Measurements from ENCODE around the gene SLC6A4.

Gene SLC6A4

GRCh38 chr17:30196504-30196903, 39.0 kb downstream of the SLC6A4 start:
- Histone ChIP-seq H3K9me2 (replicated peaks; ENCODE audit: low read depth, low read length) (no peaks in the 10 kb centered on the region), H3K27me3 (ENCODE audit: insufficient read depth, low read length, poor library complexity, severe bottlenecking) (no peaks in the 10 kb centered on the region), H4K20me1 (ENCODE audit: insufficient read depth, low read length, poor library complexity, severe bottlenecking) (no peaks in the 10 kb centered on the region), H3K9me3 (ENCODE audit: insufficient read depth, low read depth, low read length) (no peaks in the 10 kb centered on the region), H3K4me3 (ENCODE audit: low read length, poor library complexity, severe bottlenecking) (no peak overlapping the region), H2AFZ (ENCODE audit: low read length) (peak overlapping the region; percentile 62), H3K79me2 (ENCODE audit: insufficient read depth, low read length) (no peaks in the 10 kb centered on the region), H3K4me2 (ENCODE audit: low read depth, low read length, poor library complexity, severe bottlenecking) (no peak overlapping the region), H3K4me1 (ENCODE audit: insufficient read depth, low read length, poor library complexity, severe bottlenecking) (no peaks in the 10 kb centered on the region), H3F3A (ENCODE audit: low read depth) (no peaks in the 10 kb centered on the region), H3K9ac (ENCODE audit: low read depth, low read length, poor library complexity, severe bottlenecking) (no peak overlapping the region), H3K36me3 (ENCODE audit: insufficient read depth, low read length) (no peaks in the 10 kb centered on the region)
- no peak for TF ChIP-seq EZH2phosphoT487 (IDR thresholded peaks at IDR 0.05; ENCODE audit: borderline replicate concordance)
- no peak for TF ChIP-seq CTCF (conservative IDR thresholded peaks at IDR 0.05; ENCODE audit: low read length)

- no peak for TF ChIP-seq EZH2phosphoT487 (IDR thresholded peaks at IDR 0.05; ENCODE audit: borderline replicate concordance)
- Histone ChIP-seq H4K20me1 (ENCODE audit: insufficient read depth, low read length, poor library complexity, severe bottlenecking) (no peaks in the 10 kb centered on the region), H2AFZ (ENCODE audit: low read length) (no peak overlapping the region), H3K9ac (ENCODE audit: low read depth, low read length, poor library complexity, severe bottlenecking) (no peak overlapping the region), H3K4me3 (ENCODE audit: low read length, poor library complexity, severe bottlenecking) (no peak overlapping the region), H3F3A (ENCODE audit: low read depth) (no peaks in the 10 kb centered on the region), H3K9me3 (ENCODE audit: insufficient read depth, low read depth, low read length) (no peaks in the 10 kb centered on the region), H3K27me3 (ENCODE audit: insufficient read depth, low read length, poor library complexity, severe bottlenecking) (no peaks in the 10 kb centered on the region), H3K4me2 (ENCODE audit: low read depth, low read length, poor library complexity, severe bottlenecking) (no peak overlapping the region), H3K9me2 (replicated peaks; ENCODE audit: low read depth, low read length) (no peaks in the 10 kb centered on the region), H3K4me1 (ENCODE audit: insufficient read depth, low read length, poor library complexity, severe bottlenecking) (no peaks in the 10 kb centered on the region), H3K36me3 (ENCODE audit: insufficient read depth, low read length) (no peaks in the 10 kb centered on the region), H3K79me2 (ENCODE audit: insufficient read depth, low read length) (no peaks in the 10 kb centered on the region)
Measured at GRCh38 chr17:30191072-30191471, 44.4 kb downstream of the SLC6A4 start.

- Histone ChIP-seq H2AFZ (ENCODE audit: low read length) (no peak overlapping the region), H3F3A (ENCODE audit: low read depth) (no peaks in the 10 kb centered on the region), H3K9ac (ENCODE audit: low read depth, low read length, poor library complexity, severe bottlenecking) (no peak overlapping the region), H3K4me3 (ENCODE audit: low read length, poor library complexity, severe bottlenecking) (no peak overlapping the region), H3K4me1 (ENCODE audit: insufficient read depth, low read length, poor library complexity, severe bottlenecking) (no peaks in the 10 kb centered on the region), H3K79me2 (ENCODE audit: insufficient read depth, low read length) (no peaks in the 10 kb centered on the region), H3K9me3 (ENCODE audit: insufficient read depth, low read depth, low read length) (no peaks in the 10 kb centered on the region), H3K4me2 (ENCODE audit: low read depth, low read length, poor library complexity, severe bottlenecking) (no peak overlapping the region), H3K36me3 (ENCODE audit: insufficient read depth, low read length) (peaks cover 26% of the 10 kb centered on the region; the same call in 1 of the 2 replicates), H3K27me3 (ENCODE audit: insufficient read depth, low read length, poor library complexity, severe bottlenecking) (no peaks in the 10 kb centered on the region), H3K9me2 (replicated peaks; ENCODE audit: low read depth, low read length) (no peaks in the 10 kb centered on the region), H4K20me1 (ENCODE audit: insufficient read depth, low read length, poor library complexity, severe bottlenecking) (no peaks in the 10 kb centered on the region)
- TF ChIP-seq CTCF (conservative IDR thresholded peaks at IDR 0.05; ENCODE audit: low read length) = no peak
- TF ChIP-seq EZH2phosphoT487 (IDR thresholded peaks at IDR 0.05; ENCODE audit: borderline replicate concordance) = no peak
Measured at GRCh38 chr17:30188211-30188939, 47.1 kb downstream of the SLC6A4 start.

- Histone ChIP-seq H3K9ac (ENCODE audit: low read depth, low read length, poor library complexity, severe bottlenecking) (no peak overlapping the region), H3K36me3 (ENCODE audit: insufficient read depth, low read length) (peaks cover 32% of the 10 kb centered on the region; the same call in 1 of the 2 replicates), H3K9me3 (ENCODE audit: insufficient read depth, low read depth, low read length) (no peaks in the 10 kb centered on the region), H3K79me2 (ENCODE audit: insufficient read depth, low read length) (no peaks in the 10 kb centered on the region), H3K4me2 (ENCODE audit: low read depth, low read length, poor library complexity, severe bottlenecking) (no peak overlapping the region), H4K20me1 (ENCODE audit: insufficient read depth, low read length, poor library complexity, severe bottlenecking) (no peaks in the 10 kb centered on the region), H3K4me3 (ENCODE audit: low read length, poor library complexity, severe bottlenecking) (no peak overlapping the region), H3K9me2 (replicated peaks; ENCODE audit: low read depth, low read length) (no peaks in the 10 kb centered on the region), H3F3A (ENCODE audit: low read depth) (no peaks in the 10 kb centered on the region), H2AFZ (ENCODE audit: low read length) (no peak overlapping the region), H3K4me1 (ENCODE audit: insufficient read depth, low read length, poor library complexity, severe bottlenecking) (no peaks in the 10 kb centered on the region), H3K27me3 (ENCODE audit: insufficient read depth, low read length, poor library complexity, severe bottlenecking) (no peaks in the 10 kb centered on the region)
- no peak for TF ChIP-seq EZH2phosphoT487 (IDR thresholded peaks at IDR 0.05; ENCODE audit: borderline replicate concordance)
Measured at GRCh38 chr17:30187573-30187972, 47.9 kb downstream of the SLC6A4 start.
